Measurements from ENCODE around the gene MSH2. TPM values are rescaled to one million over a fixed set of nuclear protein-coding genes. Genes with fewer than 3 reads are reported as not detected.

MSH2 gene
- total RNA-seq, 1 experiment from 2014 or later, result 139 TPM

GRCh38 chr2:47520825-47521665 is 118.1 kb downstream of the MSH2 start:
- Mint-ChIP-seq H3K4me3 (no peak overlapping the region), H3K27me3 (ENCODE audit: low read depth) (no peaks in the 10 kb centered on the region; the same call in 1 of the 2 replicates), H3K9me3 (no peaks in the 10 kb centered on the region), H3K4me1 (peaks cover 28 to 37% of the 10 kb centered on the region in 2 experiments), H3K36me3 (ENCODE audit: insufficient read depth in 1 of 3, low read depth in 3 of 3) (peaks cover 2 to 8% (median 2%) of the 10 kb centered on the region in 3 experiments; a peak in 4 of 7 replicates), H3K27ac (no peak overlapping the region; a peak in 2 of 7 replicates)
- Histone ChIP-seq H3K18ac (ENCODE audit: insufficient read length, low read depth, low read length) (no peak overlapping the region), H3K27ac (ENCODE audit: insufficient read length, low read depth, low read length) (no peak overlapping the region), H2BK5ac (ENCODE audit: insufficient read length, low read length) (no peak overlapping the region), H3T11ph (ENCODE audit: low read length) (no peak overlapping the region), H3K4me2 (ENCODE audit: insufficient read depth, insufficient read length, low read length) (no peak overlapping the region), H2AFZ (ENCODE audit: low read length) (no peak overlapping the region), H3K14ac (ENCODE audit: insufficient read depth, low read length) (no peak overlapping the region), H2BK20ac (ENCODE audit: low read depth, low read length, poor library complexity, severe bottlenecking) (no peak overlapping the region), H3K79me2 (ENCODE audit: insufficient read depth, low read length) (no peaks in the 10 kb centered on the region), H4K20me1 (ENCODE audit: control insufficient read depth, insufficient read depth, insufficient read length) (no peaks in the 10 kb centered on the region), H2BK12ac (ENCODE audit: insufficient read length, low read depth, low read length) (no peak overlapping the region), H4K91ac (ENCODE audit: insufficient read length, low read depth, low read length) (no peak overlapping the region), H2AK5ac (ENCODE audit: insufficient read length, low read length) (no peak overlapping the region), H3K56ac (ENCODE audit: insufficient read length, low read depth, low read length) (no peak overlapping the region), H3K79me1 (ENCODE audit: insufficient read depth, low read depth, low read length, poor library complexity, severe bottlenecking) (no peaks in the 10 kb centered on the region), H3K4ac (ENCODE audit: low read depth, low read length) (no peak overlapping the region), H3K23ac (ENCODE audit: insufficient read length, low read depth, low read length) (no peak overlapping the region), H3K9me3 (ENCODE audit: control insufficient read depth, low read depth, low read length) (no peaks in the 10 kb centered on the region), H3K9ac (ENCODE audit: extremely low read depth, insufficient read length, low read length) (no peak overlapping the region), H3K23me2 (ENCODE audit: insufficient read length, low read depth, low read length, poor library complexity, severe bottlenecking) (no peaks in the 10 kb centered on the region), H2BK120ac (ENCODE audit: low read depth, low read length, poor library complexity, severe bottlenecking) (no peak overlapping the region), H4K5ac (ENCODE audit: insufficient read length, low read depth, low read length) (no peak overlapping the region), H3K4me1 (ENCODE audit: insufficient read depth, low read length) (no peaks in the 10 kb centered on the region), H4K8ac (replicated peaks; ENCODE audit: insufficient read length, low read depth, low read length) (no peak overlapping the region), H3K27me3 (ENCODE audit: insufficient read depth, low read length) (no peaks in the 10 kb centered on the region), H2BK15ac (ENCODE audit: low read depth, low read length) (no peak overlapping the region)
- TF ChIP-seq, protein P1, sequence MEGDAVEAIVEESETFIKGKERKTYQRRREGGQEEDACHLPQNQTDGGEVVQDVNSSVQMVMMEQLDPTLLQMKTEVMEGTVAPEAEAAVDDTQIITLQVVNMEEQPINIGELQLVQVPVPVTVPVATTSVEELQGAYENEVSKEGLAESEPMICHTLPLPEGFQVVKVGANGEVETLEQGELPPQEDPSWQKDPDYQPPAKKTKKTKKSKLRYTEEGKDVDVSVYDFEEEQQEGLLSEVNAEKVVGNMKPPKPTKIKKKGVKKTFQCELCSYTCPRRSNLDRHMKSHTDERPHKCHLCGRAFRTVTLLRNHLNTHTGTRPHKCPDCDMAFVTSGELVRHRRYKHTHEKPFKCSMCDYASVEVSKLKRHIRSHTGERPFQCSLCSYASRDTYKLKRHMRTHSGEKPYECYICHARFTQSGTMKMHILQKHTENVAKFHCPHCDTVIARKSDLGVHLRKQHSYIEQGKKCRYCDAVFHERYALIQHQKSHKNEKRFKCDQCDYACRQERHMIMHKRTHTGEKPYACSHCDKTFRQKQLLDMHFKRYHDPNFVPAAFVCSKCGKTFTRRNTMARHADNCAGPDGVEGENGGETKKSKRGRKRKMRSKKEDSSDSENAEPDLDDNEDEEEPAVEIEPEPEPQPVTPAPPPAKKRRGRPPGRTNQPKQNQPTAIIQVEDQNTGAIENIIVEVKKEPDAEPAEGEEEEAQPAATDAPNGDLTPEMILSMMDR (conservative IDR thresholded peaks at IDR 0.05), result no peak
- no CpG with 5 or more reads among the region's 97 CpGs for WGBS (ENCODE audit: extremely low coverage, insufficient read length, low lambda C conversion rate)
- peak; percentile 64 for DNase-seq
